Astrocyte of the spinal cord (primary cell): Measurements from ENCODE around the gene DCST1.

ENCODE experiments used
- DNase-seq: peaks from one replicate; pipeline ENCODE4 v3.0.0; 2011; ENCODE audit warnings: low read depth, low spot score
- H3K4me3 ChIP-seq: 2 replicates; pipeline ENCODE4 v1.5.1; 2011; ENCODE audit warnings: low read depth, mild to moderate bottlenecking, low read length, moderate library complexity
- in situ Hi-C: cut with HindIII; loops from 2 replicates; pipeline ENCODE4 v1.10.0; 2017; ENCODE audit warnings: low sequenced_read_pairs
- TF ChIP-seq, protein P1 (sequence below): IDR thresholded peaks from 2 replicates; pipeline ENCODE4 v1.5.1; 2012; ENCODE audit warnings: low read depth, mild to moderate bottlenecking, low read length, inconsistent platforms

DCST1 gene

DNA sequence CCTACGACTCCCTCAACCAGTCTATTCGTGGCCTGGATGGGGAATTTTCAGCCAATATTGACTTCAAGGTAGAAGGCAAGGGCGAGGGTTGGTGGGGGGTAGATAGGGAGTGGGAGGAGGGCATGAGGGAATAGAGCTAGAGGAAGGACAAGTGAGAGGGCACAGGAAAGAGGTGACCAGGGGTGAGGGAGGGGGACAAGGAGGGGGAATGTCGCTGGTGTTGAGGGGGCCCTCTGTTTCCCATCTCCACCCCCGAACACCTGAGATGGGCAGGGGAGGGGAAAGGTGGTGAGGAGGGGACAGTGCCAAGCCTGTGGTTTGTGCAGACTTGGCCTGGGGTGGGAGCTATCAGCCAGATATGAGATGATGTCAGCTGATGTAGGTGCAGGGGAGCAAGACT is 9.2 kb downstream of the DCST1 start:
- in situ Hi-C loops, result no loop called here
- TF ChIP-seq, protein P1, sequence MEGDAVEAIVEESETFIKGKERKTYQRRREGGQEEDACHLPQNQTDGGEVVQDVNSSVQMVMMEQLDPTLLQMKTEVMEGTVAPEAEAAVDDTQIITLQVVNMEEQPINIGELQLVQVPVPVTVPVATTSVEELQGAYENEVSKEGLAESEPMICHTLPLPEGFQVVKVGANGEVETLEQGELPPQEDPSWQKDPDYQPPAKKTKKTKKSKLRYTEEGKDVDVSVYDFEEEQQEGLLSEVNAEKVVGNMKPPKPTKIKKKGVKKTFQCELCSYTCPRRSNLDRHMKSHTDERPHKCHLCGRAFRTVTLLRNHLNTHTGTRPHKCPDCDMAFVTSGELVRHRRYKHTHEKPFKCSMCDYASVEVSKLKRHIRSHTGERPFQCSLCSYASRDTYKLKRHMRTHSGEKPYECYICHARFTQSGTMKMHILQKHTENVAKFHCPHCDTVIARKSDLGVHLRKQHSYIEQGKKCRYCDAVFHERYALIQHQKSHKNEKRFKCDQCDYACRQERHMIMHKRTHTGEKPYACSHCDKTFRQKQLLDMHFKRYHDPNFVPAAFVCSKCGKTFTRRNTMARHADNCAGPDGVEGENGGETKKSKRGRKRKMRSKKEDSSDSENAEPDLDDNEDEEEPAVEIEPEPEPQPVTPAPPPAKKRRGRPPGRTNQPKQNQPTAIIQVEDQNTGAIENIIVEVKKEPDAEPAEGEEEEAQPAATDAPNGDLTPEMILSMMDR, result no peak
- no peak overlapping the region for H3K4me3 ChIP-seq
- no peak for DNase-seq

- DNase-seq, result no peak
- H3K4me3 ChIP-seq, result no peak overlapping the region
- TF ChIP-seq, protein P1, result no peak
- in situ Hi-C loops, result no loop called here
These were observed 9.7 kb downstream of the DCST1 start for GRCh38 chr1:155043301-155043702.

- no peak for DNase-seq
- TF ChIP-seq, protein P1, result no peak
- in situ Hi-C loops, result no loop called here
- H3K4me3 ChIP-seq, result no peak overlapping the region
These were observed 10.2 kb downstream of the DCST1 start for GRCh38 chr1:155043793-155044192.

DNA sequence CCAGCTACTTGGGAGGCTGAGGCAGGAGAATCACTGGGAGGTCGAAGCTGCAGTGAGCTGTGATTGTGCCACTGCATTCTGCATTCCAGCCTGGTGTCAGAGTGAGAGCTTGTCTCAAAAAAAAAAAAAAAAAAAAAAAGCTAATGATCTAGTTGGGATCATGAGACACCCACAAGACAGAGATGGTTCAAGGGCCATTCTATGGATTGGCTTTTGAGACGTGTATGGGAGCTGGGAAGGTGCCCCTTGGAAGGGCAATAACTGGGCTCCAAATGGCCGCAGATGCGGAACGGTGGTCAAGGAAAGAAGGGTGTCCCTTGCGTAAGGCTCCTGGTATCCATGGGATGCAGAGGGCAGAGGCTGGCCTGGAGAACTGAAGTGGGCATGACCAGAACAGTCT is 10.7 kb downstream of the DCST1 start:
- in situ Hi-C loops, result no loop called here
- TF ChIP-seq, protein P1, result no peak
- no peak for DNase-seq
- no peak overlapping the region for H3K4me3 ChIP-seq

DNA sequence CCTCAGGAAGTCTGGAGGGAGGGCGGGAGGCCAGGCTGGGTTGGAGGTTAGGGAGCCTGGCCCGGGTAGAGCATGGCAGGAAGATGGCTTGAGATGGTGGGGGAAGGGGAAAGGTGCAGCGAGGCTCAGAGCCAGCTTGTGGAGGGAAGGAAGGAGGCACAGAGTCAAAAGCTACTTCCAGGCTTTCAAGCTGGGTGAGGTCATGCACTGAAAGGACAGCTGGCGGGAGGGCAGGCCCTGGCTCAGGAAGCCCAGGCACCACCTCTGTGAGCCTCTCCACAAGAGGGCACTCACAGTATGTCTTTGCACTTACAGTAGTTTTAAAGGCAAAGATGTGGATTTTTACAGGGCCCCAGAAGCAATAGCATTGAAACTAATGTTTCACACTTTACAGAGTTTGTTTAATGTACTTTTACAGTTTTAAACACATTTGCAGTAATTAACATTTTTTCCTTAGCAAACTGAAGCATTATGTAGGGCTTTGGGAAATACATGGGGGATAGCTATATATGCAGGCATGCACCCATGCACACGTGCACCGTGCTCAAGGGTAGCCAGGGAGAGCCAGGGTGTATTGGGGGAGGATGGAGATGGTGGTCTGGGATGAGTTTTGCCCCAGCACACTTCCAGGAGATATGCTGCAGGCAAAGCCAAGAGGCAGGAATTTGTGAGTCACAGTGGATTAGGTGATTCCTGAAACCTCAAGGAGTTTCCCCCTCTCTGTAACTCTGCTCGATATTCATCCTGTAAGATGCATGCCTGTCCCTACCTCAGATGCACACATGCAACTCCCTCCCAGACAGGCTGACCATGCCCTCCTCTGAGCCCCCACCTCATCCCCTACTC is 11.4 kb downstream of the DCST1 start:
- TF ChIP-seq, protein P1, result peak; percentile 81
- in situ Hi-C loops, result no loop called here
- DNase-seq, result peak; percentile 66
- no peak overlapping the region for H3K4me3 ChIP-seq

DNA sequence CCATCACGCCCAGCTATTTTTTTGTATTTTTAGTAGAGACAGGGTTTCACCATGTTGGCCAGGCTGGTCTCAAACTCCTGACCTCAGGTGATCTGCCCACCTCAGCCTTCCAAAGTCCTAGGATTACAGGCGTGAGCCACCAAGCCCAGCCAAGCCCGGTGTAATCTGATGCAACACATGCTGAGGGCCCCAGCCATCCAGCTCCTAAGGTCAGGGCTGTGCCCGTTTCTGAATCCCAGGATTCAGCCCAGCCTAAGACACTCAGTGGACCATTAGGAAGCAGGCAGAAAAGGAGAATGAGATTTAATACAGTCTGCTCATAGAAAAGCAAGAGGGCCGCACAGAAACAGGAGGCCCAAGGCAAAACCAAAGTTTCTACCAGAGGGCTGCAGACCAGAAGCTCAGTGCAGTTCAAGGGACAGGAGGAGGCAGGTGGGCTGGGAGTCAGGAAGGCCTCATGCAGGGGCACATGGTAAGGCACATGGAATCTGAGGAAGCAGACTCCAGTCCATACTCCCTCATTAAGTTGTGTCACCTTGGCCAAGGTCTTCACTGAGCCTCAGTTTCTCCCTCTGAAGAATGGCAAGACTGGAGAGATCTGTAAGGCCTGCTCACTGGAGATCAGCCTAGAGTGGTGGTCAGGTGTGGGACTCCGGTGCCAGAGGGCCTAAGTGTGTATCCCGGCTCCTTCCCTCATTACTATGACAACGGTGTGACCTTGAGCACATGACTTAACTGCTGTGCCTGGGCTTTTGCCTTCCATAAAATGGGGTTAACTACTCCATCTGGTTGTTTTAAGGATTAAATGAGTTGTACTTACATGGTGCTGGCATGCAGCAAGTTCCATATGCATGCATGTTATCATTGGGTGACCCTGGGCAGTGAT is 15.1 kb downstream of the DCST1 start:
- TF ChIP-seq, protein P1, result no peak
- H3K4me3 ChIP-seq, result no peak overlapping the region
- in situ Hi-C loops, result no loop called here
- DNase-seq, result no peak
